T-helper 22 cell (primary cell): Measurements from ENCODE around the gene CD2BP2.
"Not testable (repeated sequence)": the region's sequence is repeated elsewhere in the genome, so short reads cannot be mapped to it uniquely, and the experiment has no call there.

Source experiments
- DNase-seq: peaks from one replicate; pipeline ENCODE4 v3.0.0-alpha.2; 2020; ENCODE audit warnings: low read depth

Gene CD2BP2

GRCh38 chr16:30358990-30359870 is 4.1 kb upstream of the CD2BP2 start:
- no peak for DNase-seq

GRCh38 chr16:30358577-30358936 is 3.4 kb upstream of the CD2BP2 start:
- no peak for DNase-seq

GRCh38 chr16:30357715-30358576 is 2.8 kb upstream of the CD2BP2 start:
- DNase-seq, result no peak

- DNase-seq, result no peak
These were observed 2.1 kb upstream of the CD2BP2 start for GRCh38 chr16:30357085-30357714.

- no peak for DNase-seq
These were observed 1.4 kb upstream of the CD2BP2 start for GRCh38 chr16:30356401-30357084.

GRCh38 chr16:30355954-30356308 is 823 bp upstream of the CD2BP2 start:
- no peak for DNase-seq

GRCh38 chr16:30354423-30355143 is 525 bp downstream of the CD2BP2 start:
- peak; percentile 9 for DNase-seq

GRCh38 chr16:30353438-30354129 is 1.5 kb downstream of the CD2BP2 start:
- no peak for DNase-seq

GRCh38 chr16:30352488-30353401 is 2.4 kb downstream of the CD2BP2 start:
- DNase-seq, result no peak

- no peak for DNase-seq
These were observed 3.3 kb downstream of the CD2BP2 start for GRCh38 chr16:30351586-30352419.

GRCh38 chr16:30351001-30351441 is 4.1 kb downstream of the CD2BP2 start:
- DNase-seq, result no peak

- no peak for DNase-seq
These were observed 4.8 kb downstream of the CD2BP2 start for GRCh38 chr16:30350134-30350871.

- DNase-seq, result no peak
These were observed 5.4 kb downstream of the CD2BP2 start for GRCh38 chr16:30349675-30350074.

- DNase-seq, result no peak
These were observed 6.2 kb downstream of the CD2BP2 start for GRCh38 chr16:30348929-30349328.

- DNase-seq, result no peak
These were observed 7.0 kb downstream of the CD2BP2 start for GRCh38 chr16:30348113-30348512.

GRCh38 chr16:30346286-30346685 is 8.8 kb downstream of the CD2BP2 start:
- DNase-seq, result no peak

- DNase-seq, result not testable (repeated sequence)
These were observed 11.7 kb downstream of the CD2BP2 start for GRCh38 chr16:30343491-30343820.
